Skeletal muscle cell (primary cell): Measurements from ENCODE around the gene PPP1R13L.

Experiments used
- DNase-seq: peaks from one replicate; pipeline ENCODE4 v3.0.0-alpha.2; 2010; ENCODE audit warnings: low read depth
- H3K4me3 ChIP-seq: 2 replicates; pipeline ENCODE4 v1.5.1; 2011; ENCODE audit warnings: low read depth, mild to moderate bottlenecking, control low read depth, low read length, moderate library complexity

Gene PPP1R13L

GRCh38 chr19:45331411-45331810 is 73.5 kb downstream of the PPP1R13L start:
- no peak overlapping the region for H3K4me3 ChIP-seq
- DNase-seq: no peak
